Measurements from ENCODE around the gene FXYD6.

DNA sequence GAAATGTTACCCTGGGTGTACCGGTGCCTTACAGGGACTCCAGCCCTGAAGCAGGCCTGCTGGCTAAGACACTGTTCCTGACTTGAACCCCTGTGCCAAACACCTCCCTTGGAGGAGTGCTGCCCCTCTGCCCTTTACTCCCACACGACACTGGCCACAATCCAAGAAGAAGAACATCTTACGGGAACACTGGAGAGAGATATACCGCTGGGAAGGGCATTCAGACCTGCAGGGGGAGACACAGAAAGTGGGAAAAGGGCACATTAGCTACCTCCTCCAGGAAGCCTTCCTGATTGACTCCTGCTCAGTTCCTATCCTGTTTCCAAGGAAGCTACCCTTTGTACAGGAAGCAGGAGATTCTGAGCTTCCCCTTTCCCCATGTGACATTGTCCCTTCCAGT, 34.1 kb upstream of the FXYD6 start:
- TF ChIP-seq, protein P1, sequence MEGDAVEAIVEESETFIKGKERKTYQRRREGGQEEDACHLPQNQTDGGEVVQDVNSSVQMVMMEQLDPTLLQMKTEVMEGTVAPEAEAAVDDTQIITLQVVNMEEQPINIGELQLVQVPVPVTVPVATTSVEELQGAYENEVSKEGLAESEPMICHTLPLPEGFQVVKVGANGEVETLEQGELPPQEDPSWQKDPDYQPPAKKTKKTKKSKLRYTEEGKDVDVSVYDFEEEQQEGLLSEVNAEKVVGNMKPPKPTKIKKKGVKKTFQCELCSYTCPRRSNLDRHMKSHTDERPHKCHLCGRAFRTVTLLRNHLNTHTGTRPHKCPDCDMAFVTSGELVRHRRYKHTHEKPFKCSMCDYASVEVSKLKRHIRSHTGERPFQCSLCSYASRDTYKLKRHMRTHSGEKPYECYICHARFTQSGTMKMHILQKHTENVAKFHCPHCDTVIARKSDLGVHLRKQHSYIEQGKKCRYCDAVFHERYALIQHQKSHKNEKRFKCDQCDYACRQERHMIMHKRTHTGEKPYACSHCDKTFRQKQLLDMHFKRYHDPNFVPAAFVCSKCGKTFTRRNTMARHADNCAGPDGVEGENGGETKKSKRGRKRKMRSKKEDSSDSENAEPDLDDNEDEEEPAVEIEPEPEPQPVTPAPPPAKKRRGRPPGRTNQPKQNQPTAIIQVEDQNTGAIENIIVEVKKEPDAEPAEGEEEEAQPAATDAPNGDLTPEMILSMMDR (IDR thresholded peaks at IDR 0.05), result no peak
- no peak for TF ChIP-seq POLR2A (IDR thresholded peaks at IDR 0.05)

Data from adrenal gland (tissue), 5 donors.